Fibroblast of skin of abdomen (primary cell): Measurements from ENCODE around the gene CCSER1.

Experiments
- DNase-seq: peaks from one replicate; pipeline ENCODE4 v3.0.0-alpha.2; 2013

CCSER1 gene

DNA sequence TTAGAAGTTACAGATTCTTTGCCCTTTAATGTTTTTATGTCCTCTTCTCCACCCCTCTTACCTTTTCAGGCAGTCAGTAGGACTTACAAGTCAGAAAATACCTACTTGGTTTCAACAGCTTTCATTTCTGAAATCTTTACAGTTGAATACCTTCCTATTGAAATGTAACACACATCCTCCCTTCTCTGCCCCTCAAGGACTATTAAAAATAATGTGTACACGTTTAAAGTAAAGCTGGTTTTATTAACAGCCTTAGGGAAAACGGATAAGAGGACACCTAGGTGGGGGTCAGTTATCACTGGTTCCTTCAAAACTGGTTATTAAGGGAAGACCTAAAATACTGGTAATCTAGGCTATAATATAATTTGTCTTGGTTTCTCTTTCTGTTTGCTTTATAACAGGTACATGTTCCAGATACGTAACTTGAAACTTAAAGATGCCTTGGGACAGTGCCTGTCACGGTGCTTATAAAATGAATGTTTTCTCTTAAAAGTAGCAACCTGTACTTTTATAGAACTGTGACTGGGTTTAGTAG lies 1.8 kb downstream of the CCSER1 start:
- DNase-seq: no peak

GRCh38 chr4:90130076-90130475 lies 2.9 kb downstream of the CCSER1 start:
- DNase-seq: no peak

GRCh38 chr4:90137555-90137954 lies 10.4 kb downstream of the CCSER1 start:
- no peak for DNase-seq

GRCh38 chr4:90142081-90142480 lies 14.9 kb downstream of the CCSER1 start:
- DNase-seq: no peak

GRCh38 chr4:90145319-90145718 lies 18.1 kb downstream of the CCSER1 start:
- DNase-seq: no peak

DNA sequence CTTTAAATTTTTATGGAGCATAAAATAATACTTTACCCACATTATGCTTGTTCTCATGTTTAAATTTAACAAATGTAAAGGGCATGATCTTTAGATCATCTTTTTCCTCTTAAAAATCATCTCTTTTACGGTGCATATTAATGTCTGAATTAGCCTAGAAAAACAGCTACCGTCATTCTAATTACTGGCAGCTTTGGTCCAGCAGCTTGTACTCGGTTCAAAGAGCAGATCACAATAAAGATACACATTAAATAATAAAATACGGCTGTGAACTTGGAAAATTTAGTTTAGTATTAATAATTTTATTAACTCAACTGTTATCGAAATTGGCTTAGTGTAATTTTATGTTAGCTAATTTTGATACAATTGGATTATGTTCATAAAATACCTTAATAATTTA lies 19.1 kb downstream of the CCSER1 start:
- DNase-seq: no peak

- no peak for DNase-seq
These were observed 21.5 kb downstream of the CCSER1 start for GRCh38 chr4:90148574-90149148.

- no peak for DNase-seq
These were observed 24.8 kb downstream of the CCSER1 start for GRCh38 chr4:90152024-90152423.

GRCh38 chr4:90159193-90159592 lies 32.0 kb downstream of the CCSER1 start:
- no peak for DNase-seq

- no peak for DNase-seq
These were observed 32.9 kb downstream of the CCSER1 start for GRCh38 chr4:90160044-90160443.

DNA sequence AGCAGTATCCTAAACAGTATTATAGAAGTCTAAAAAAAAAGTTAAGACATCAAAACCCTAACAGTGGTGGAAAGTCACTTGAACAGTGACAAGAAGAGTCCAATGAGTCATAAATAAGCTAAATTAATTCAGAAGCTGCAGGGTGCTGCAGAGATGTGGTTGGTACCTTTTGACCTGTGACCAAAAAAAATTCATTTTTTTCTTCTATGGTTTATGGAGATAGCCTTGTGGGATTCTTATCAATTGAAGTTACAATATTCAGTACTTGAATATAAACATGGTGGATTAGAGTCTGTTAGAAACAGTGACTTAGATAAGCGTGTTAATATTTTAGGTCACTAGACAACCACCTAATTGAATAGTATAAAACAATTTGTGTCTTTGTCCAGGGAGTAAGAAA lies 35.4 kb downstream of the CCSER1 start:
- no peak for DNase-seq

GRCh38 chr4:90163872-90164271 lies 36.7 kb downstream of the CCSER1 start:
- no peak for DNase-seq

DNA sequence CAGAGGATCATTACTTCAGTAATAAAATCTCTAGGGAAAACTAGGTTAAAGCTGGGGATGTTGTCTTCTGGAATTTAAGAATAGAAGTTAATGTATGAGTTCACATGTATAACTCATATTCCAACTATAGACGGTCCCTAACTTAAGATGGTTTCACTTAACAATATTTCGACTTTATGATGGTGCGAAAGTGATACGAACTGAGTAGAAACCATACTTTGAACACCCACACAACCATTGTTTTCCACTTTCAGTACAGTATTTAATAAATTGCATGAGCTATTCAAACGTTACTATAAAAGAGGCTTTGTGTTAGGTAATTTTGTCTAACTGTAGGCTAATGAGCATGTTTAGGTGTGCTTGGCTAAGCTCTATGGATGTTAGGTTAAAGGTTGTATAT lies 38.7 kb downstream of the CCSER1 start:
- no peak for DNase-seq

GRCh38 chr4:90171491-90171890 lies 44.3 kb downstream of the CCSER1 start:
- DNase-seq: no peak

- no peak for DNase-seq
These were observed 47.4 kb downstream of the CCSER1 start for GRCh38 chr4:90174621-90175023.

GRCh38 chr4:90181644-90182043 lies 54.5 kb downstream of the CCSER1 start:
- no peak for DNase-seq

DNA sequence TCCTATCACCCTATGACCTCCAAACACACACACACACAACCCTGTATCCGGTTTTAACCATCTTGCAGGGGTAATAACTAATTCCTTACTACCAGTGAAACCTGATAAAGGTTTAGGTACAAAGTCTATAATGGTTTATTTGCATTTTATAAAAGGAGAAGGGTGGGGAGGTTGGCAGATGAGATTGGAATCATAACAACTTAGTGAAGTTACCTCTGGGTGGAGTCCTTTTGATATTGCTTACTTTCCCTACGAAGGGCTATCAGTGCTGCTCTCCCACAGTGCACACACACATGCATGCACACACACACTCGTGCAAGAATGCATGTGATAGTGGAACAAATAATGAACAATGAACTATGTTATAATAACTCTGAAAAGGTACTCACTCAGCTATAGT lies 56.1 kb downstream of the CCSER1 start:
- no peak for DNase-seq

GRCh38 chr4:90184560-90184959 lies 57.4 kb downstream of the CCSER1 start:
- DNase-seq: no peak

DNA sequence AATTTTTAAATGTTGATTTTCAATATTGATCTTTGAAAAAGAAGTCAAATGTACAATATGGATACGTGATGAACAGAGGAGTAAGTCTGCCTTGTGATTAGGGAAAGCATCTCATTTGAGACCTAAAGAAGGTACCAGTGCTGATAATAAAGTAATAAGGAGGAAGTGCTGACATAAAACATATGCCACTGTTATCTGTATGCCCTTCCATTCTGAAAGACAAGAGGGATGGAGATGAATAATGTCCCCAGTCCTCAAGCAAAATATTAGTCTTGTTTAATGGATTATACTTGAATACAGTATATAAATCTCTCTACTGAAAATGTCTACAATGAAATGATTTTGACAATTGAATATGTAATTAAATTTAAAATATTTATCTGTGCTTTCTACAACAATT lies 58.2 kb downstream of the CCSER1 start:
- no peak for DNase-seq

DNA sequence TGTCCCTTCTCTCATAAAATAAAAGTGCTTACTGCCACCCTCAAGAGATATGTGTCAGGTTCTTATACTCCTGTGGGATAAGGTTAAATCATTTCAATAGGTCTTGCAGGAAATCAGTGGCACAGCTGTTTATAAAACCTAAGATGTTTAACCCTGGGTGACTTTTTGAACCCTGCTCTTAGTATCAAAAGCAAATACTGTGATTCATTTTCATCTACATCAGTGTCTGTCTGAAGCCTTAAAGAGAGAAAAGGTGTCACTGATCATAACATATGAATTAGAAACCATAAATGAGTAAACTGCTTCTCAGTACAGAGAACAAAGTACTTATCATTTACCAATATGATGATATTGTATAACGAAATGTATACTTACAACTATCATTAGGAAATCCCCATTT lies 59.0 kb downstream of the CCSER1 start:
- no peak for DNase-seq

- DNase-seq: no peak
These were observed 60.1 kb downstream of the CCSER1 start for GRCh38 chr4:90187148-90187884.

- no peak for DNase-seq
These were observed 62.0 kb downstream of the CCSER1 start for GRCh38 chr4:90189178-90189577.

DNA sequence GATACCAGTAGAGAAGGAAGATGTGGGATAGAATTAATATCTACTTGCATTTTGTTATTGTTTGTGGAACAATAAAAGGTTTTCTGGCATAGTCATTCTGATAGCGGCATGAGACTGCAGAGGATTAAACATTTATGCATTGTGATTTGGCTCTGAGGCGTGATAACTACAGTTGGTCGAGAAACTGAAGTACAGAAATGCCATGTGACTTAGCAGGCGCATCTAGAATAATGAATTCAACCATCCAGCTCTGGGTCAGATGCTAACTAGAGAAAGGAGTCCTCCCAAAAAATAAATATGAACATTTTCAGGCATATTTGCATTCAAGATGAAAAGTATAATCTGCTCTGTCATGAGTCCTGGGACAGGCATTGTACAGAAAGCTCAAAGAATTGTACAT lies 62.8 kb downstream of the CCSER1 start:
- no peak for DNase-seq

- no peak for DNase-seq
These were observed 63.3 kb downstream of the CCSER1 start for GRCh38 chr4:90190525-90190924.
